HG02642 (cell line): ENCODE measurements around the gene MICALL2.

ENCODE experiments used
- ATAC-seq: cut with Tn5 transposase; IDR thresholded peaks from one replicate; pipeline ENCODE4 v1.9.1; 2021; ENCODE audit warnings: mild to moderate bottlenecking; ENCODE audit not compliant: unreplicated experiment, poor library complexity

The MICALL2 gene

GRCh38 chr7:1437155-1437880 lies 22.0 kb downstream of the MICALL2 start:
- ATAC-seq: no peak

GRCh38 chr7:1436608-1437007 lies 22.7 kb downstream of the MICALL2 start:
- ATAC-seq: no peak

GRCh38 chr7:1434891-1435670 lies 24.2 kb downstream of the MICALL2 start:
- ATAC-seq: no peak

GRCh38 chr7:1434165-1434718 lies 25.0 kb downstream of the MICALL2 start:
- ATAC-seq: no peak

GRCh38 chr7:1433128-1433920 lies 25.9 kb downstream of the MICALL2 start:
- ATAC-seq: no peak

GRCh38 chr7:1432411-1433082 lies 26.7 kb downstream of the MICALL2 start:
- no peak for ATAC-seq

- no peak for ATAC-seq
Observed at GRCh38 chr7:1431634-1432380, 27.5 kb downstream of the MICALL2 start.

GRCh38 chr7:1431226-1431625 lies 28.0 kb downstream of the MICALL2 start:
- no peak for ATAC-seq

GRCh38 chr7:1430056-1430845 lies 29.0 kb downstream of the MICALL2 start:
- no peak for ATAC-seq

- ATAC-seq: no peak
Observed at GRCh38 chr7:1428941-1429501, 30.2 kb downstream of the MICALL2 start.

GRCh38 chr7:1427064-1427657 lies 32.1 kb downstream of the MICALL2 start:
- ATAC-seq: no peak

GRCh38 chr7:1426474-1426873 lies 32.8 kb downstream of the MICALL2 start:
- no peak for ATAC-seq

- no peak for ATAC-seq
Observed at GRCh38 chr7:1425292-1426136, 33.8 kb downstream of the MICALL2 start.

- no peak for ATAC-seq
Observed at GRCh38 chr7:1424041-1424440, 35.2 kb downstream of the MICALL2 start.

- no peak for ATAC-seq
Observed at GRCh38 chr7:1423264-1423811, 35.9 kb downstream of the MICALL2 start.

GRCh38 chr7:1422512-1423263 lies 36.6 kb downstream of the MICALL2 start:
- no peak for ATAC-seq
